T-cell (primary cell): Measurements from ENCODE around the gene GPX6. TPM values are rescaled to one million over a fixed set of nuclear protein-coding genes. Genes with fewer than 3 reads are reported as not detected.
A peak's percentile ranks its signal among the peaks of the same experiment; 100 is the strongest.
"Not testable (repeated sequence)": the region's sequence is repeated elsewhere in the genome, so short reads cannot be mapped to it uniquely, and the experiment has no call there.

ENCODE experiments used
- ATAC-seq, 4 experiments: fragments of 200-7000 bp in 3 of 4; fragments of 150-1000 bp in 1 of 4; cut with Tn5 transposase; replicated peaks in 1 of 4; 1 replicate in 3 of 4; 2 replicates in 1 of 4; pipeline ENCODE4 v1.10.0; 2021; ENCODE audit warnings: moderate library complexity in 3 of 4, mild to moderate bottlenecking in 2 of 4, moderate number of reproducible peaks in 1 of 4
- CTCF ChIA-PET, 2 donors: fragments of 300-600 bp; sonication (Branson Sonifier 250); formaldehyde crosslinking; loops; one replicate each; lab custom pipeline; 2022; ENCODE audit warnings: antibody characterized with exemption in 2 of 2; lab: Charles Lee
- POLR2A ChIA-PET, 2 donors: fragments of 300-600 bp; sonication (Branson Sonifier 250); formaldehyde crosslinking; loops; one replicate each; lab custom pipeline; 2022; ENCODE audit warnings: antibody characterized with exemption in 2 of 2; lab: Charles Lee
- DNase-seq, 35 experiments: peaks; one replicate each; pipeline versions ENCODE4 v3.0.0 to v3.0.0-alpha.2; 2013 to 2023
- H3K27ac ChIP-seq: one replicate; pipeline ENCODE4 v1.5.1; 2013; ENCODE audit warnings: low read length
- H3K27me3 ChIP-seq, 2 experiments: replicated peaks in 1 of 2; 1 replicate in 1 of 2; 2 replicates in 1 of 2; pipeline versions ENCODE4 v1.6.1 to v1.7.0; 2013; ENCODE audit warnings: low read length in 1 of 2, mixed read lengths in 1 of 2; ENCODE audit not compliant: control insufficient read depth in 2 of 2, insufficient read depth in 2 of 2; ENCODE audit errors: extremely low read depth in 1 of 2
- H3K36me3 ChIP-seq, 2 donors: 1 replicate in 1 of 2; 2 replicates in 1 of 2; pipeline versions ENCODE4 v1.6.1 to v1.7.0; 2013; ENCODE audit warnings: low read length in 1 of 2; ENCODE audit not compliant: control insufficient read depth in 2 of 2, insufficient read depth in 1 of 2; ENCODE audit errors: extremely low read depth in 1 of 2
- H3K4me1 ChIP-seq, 2 experiments: 1 replicate in 1 of 2; 2 replicates in 1 of 2; pipeline versions ENCODE4 v1.6.1 to v1.7.0; 2013; ENCODE audit warnings: low read length in 2 of 2, mixed read lengths in 1 of 2; ENCODE audit not compliant: insufficient read depth in 2 of 2, control insufficient read depth in 1 of 2; ENCODE audit errors: extremely low read depth in 1 of 2
- H3K4me3 ChIP-seq, 2 donors: 1 replicate in 1 of 2; 2 replicates in 1 of 2; pipeline versions ENCODE4 v1.5.1 to v1.7.0; 2013; ENCODE audit warnings: mild to moderate bottlenecking in 2 of 2, low read length in 1 of 2, moderate library complexity in 1 of 2; ENCODE audit not compliant: control insufficient read depth in 1 of 2; ENCODE audit errors: extremely low read depth in 1 of 2
- H3K9me3 ChIP-seq: 2 replicates; pipeline ENCODE4 v1.7.0; 2013
- H3K27ac Mint-ChIP-seq, 2 donors: one replicate each; pipeline ENCODE4 v1.8.0; 2020 to 2021; ENCODE audit warnings: mild to moderate bottlenecking in 2 of 2, mixed read lengths in 2 of 2
- H3K27me3 Mint-ChIP-seq, 2 donors: one replicate each; pipeline ENCODE4 v1.8.0; 2021 to 2022; ENCODE audit warnings: mixed read lengths in 2 of 2
- H3K36me3 Mint-ChIP-seq: one replicate; pipeline ENCODE4 v1.8.0; 2021; ENCODE audit warnings: mixed read lengths
- H3K4me1 Mint-ChIP-seq, 3 donors: one replicate each; pipeline ENCODE4 v1.8.0; 2020 to 2022; ENCODE audit warnings: mixed read lengths in 3 of 3, mild to moderate bottlenecking in 1 of 3
- H3K4me3 Mint-ChIP-seq, 3 donors: one replicate each; pipeline ENCODE4 v1.8.0; 2020 to 2022; ENCODE audit warnings: mild to moderate bottlenecking in 3 of 3, mixed read lengths in 3 of 3, moderate library complexity in 3 of 3
- H3K9me3 Mint-ChIP-seq, 3 donors: one replicate each; pipeline ENCODE4 v1.8.0; 2020 to 2022; ENCODE audit warnings: mixed read lengths in 3 of 3
- WGBS: methylation state at CpG from one replicate; pipeline ENCODE4 v1.1.5; 2013; ENCODE audit warnings: missing lambda C conversion rate; ENCODE audit not compliant: insufficient coverage; 5-methylcytosine and 5-hydroxymethylcytosine counted together
- total RNA-seq, 35 experiments: library from RNA in 6 of 35; stranded (reverse) in 6 of 35; fragments of 120-200 nt in 1 of 35; gene quantifications; one replicate each; pipeline versions ENCODE4 v1.2.1 to v1.2.4 and lab custom pipeline; 2013 to 2026

The GPX6 gene
- total RNA-seq, 5 donors from 2014 or later (not counting 1 experiment from before 2014, with no cell fraction given): not detected

DNA sequence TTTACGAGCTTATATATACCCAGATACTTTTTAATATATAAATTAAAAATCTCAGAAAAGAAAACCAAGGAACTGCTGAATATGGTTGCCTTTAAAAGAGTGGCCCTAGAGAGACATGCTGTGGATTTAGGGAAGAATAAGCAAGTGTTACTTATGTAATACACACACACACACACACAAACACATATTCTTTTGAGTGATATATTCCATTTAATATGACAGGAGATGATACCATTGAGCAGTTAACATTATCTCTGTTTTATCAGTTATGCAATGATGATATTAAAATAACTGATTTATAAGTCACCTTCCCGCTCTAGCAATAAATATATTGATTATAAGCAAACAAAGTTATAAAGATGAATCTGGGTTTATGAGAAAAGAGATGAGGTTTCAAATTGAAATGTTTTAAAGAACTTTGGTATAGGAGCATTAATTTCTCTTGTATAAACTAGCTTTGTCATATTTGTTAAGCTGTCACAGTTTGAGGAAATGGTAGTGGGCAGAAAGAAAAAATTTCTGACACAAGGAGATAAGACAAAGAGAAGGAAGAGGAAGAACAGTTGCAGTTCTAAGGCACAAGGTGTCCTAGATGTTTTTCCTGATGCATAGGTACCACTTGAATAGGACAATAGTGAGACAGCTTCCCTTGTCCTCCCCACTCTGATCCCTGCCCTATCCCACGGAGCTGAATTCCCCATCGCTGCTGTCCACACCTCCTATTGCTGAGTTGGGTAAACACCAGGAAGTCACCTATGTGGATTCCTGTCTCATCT lies 36.5 kb upstream of the GPX6 start:
- ChIA-PET CTCF (interaction anchor here in 1 of 2 donors (1.1 kb wide), 2 partner anchors 10 to 21 kb away, joined by 3 read pairs; no protein-coding TSS in a partner anchor), POLR2A (interaction anchor here in 1 of 2 donors (0.7 kb wide), 1 partner anchor 112 kb away, joined by 5 read pairs; no protein-coding TSS in a partner anchor)
- DNase-seq: no peak
- ATAC-seq: no peak
- no peak overlapping the region for H3K4me3 Mint-ChIP-seq
- H3K27me3 Mint-ChIP-seq: peaks cover 58 to 69% of the 10 kb centered on the region in 2 donors
- H3K4me1 Mint-ChIP-seq: peaks cover 0 to 6% (median 5%) of the 10 kb centered on the region in 3 donors
- H3K4me1 ChIP-seq: no peaks in the 10 kb centered on the region
- no peaks in the 10 kb centered on the region for H3K9me3 ChIP-seq
- WGBS: no CpG with 5 or more reads among the region's 4 CpGs
- H3K27me3 ChIP-seq: peaks cover 4 to 29% of the 10 kb centered on the region in 2 experiments
- H3K27ac Mint-ChIP-seq: peak overlapping the region in 1 of 2 donors; percentile 10
- H3K36me3 Mint-ChIP-seq: no peaks in the 10 kb centered on the region
- H3K9me3 Mint-ChIP-seq: no peaks in the 10 kb centered on the region
- no peak overlapping the region for H3K4me3 ChIP-seq
- H3K27ac ChIP-seq: no peak overlapping the region
- no peaks in the 10 kb centered on the region for H3K36me3 ChIP-seq

DNA sequence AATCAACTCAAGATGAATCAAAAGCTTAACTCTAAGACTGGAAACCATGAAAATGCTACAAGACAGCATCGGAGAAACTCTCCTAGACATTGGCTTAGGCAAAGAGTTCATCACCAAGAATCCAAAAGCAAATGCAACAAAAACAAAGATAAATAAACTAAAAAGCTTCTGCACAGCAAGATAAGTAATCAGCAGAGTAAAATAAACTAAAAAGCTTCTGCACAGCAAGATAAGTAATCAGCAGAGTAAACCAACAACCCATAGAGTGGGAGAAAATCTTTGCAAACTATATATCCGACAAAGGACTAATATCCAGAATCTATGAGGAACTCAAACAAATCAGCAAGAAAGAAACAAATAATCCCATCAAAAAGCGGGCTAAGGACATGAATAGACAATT lies 31.4 kb upstream of the GPX6 start:
- H3K36me3 ChIP-seq, H3K27ac ChIP-seq, POLR2A ChIA-PET, ATAC-seq, H3K9me3 ChIP-seq, H3K9me3 Mint-ChIP-seq, H3K4me3 Mint-ChIP-seq, DNase-seq, H3K4me3 ChIP-seq, CTCF ChIA-PET, H3K36me3 Mint-ChIP-seq, H3K27ac Mint-ChIP-seq: not testable (repeated sequence)
- Mint-ChIP-seq H3K27me3 (peaks cover 34 to 63% of the 10 kb centered on the region in 2 donors), H3K4me1 (peaks cover 23% of the 10 kb centered on the region in 3 donors)
- peaks cover 4 to 24% of the 10 kb centered on the region in 2 experiments for H3K27me3 ChIP-seq
- 83% methylated on average over 2 of the region's 3 CpGs for WGBS
- peaks cover 2 to 18% of the 10 kb centered on the region in 2 experiments for H3K4me1 ChIP-seq

GRCh38 chr6:28545955-28546354 lies 30.4 kb upstream of the GPX6 start:
- POLR2A ChIA-PET: no interaction called here
- Mint-ChIP-seq H3K9me3 (peaks cover 0 to 6% (median 4%) of the 10 kb centered on the region in 3 donors), H3K36me3 (no peaks in the 10 kb centered on the region), H3K27me3 (peaks cover 29 to 60% of the 10 kb centered on the region in 2 donors), H3K4me3 (no peak overlapping the region), H3K4me1 (peaks cover 23 to 25% (median 25%) of the 10 kb centered on the region in 3 donors), H3K27ac (no peak overlapping the region)
- H3K36me3 ChIP-seq: no peaks in the 10 kb centered on the region
- peaks cover 4 to 24% of the 10 kb centered on the region in 2 experiments for H3K27me3 ChIP-seq
- H3K4me3 ChIP-seq: no peak overlapping the region
- CTCF ChIA-PET: no interaction called here
- H3K27ac ChIP-seq: no peak overlapping the region
- H3K4me1 ChIP-seq: peaks cover 2 to 18% of the 10 kb centered on the region in 2 experiments
- no peak for ATAC-seq
- H3K9me3 ChIP-seq: peaks cover 2% of the 10 kb centered on the region
- DNase-seq: no peak

GRCh38 chr6:28543651-28544610 lies 28.3 kb upstream of the GPX6 start:
- no peaks in the 10 kb centered on the region for H3K36me3 Mint-ChIP-seq
- Histone ChIP-seq H3K9me3 (peaks cover 2% of the 10 kb centered on the region), H3K36me3 (no peaks in the 10 kb centered on the region), H3K27me3 (peaks cover 4 to 17% of the 10 kb centered on the region in 2 experiments), H3K4me3 (peak overlapping the region; percentile 37 to 66), H3K4me1 (peaks cover 2 to 18% of the 10 kb centered on the region in 2 experiments), H3K27ac (no peak overlapping the region)
- ChIA-PET CTCF (no interaction called here), POLR2A (no interaction called here)
- peak overlapping the region; percentile 79 to 83 (median 82) for H3K4me3 Mint-ChIP-seq
- peaks cover 23 to 26% (median 25%) of the 10 kb centered on the region in 3 donors for H3K4me1 Mint-ChIP-seq
- peak overlapping the region; percentile 82 for H3K27ac Mint-ChIP-seq
- ATAC-seq (peak in 3 of 4 experiments; percentile 61 to 74 (median 62)), DNase-seq (peak in 13 of 35 experiments; percentile 5 to 45 (median 26))
- 12% methylated on average over 22 of the region's 31 CpGs for WGBS
- peaks cover 5 to 13% (median 11%) of the 10 kb centered on the region in 3 donors for H3K9me3 Mint-ChIP-seq
- peaks cover 18 to 49% of the 10 kb centered on the region in 2 donors for H3K27me3 Mint-ChIP-seq

- CTCF ChIA-PET: interaction anchor here (0.6 to 1.2 kb wide), 4 partner anchors 9 to 611 kb away, joined by 3 to 5 read pairs (median 3); no protein-coding TSS in a partner anchor
- Mint-ChIP-seq H3K36me3 (no peaks in the 10 kb centered on the region), H3K27me3 (peaks cover 12 to 49% of the 10 kb centered on the region in 2 donors), H3K9me3 (peaks cover 5 to 13% (median 11%) of the 10 kb centered on the region in 3 donors), H3K4me3 (peak overlapping the region; percentile 82 to 83 (median 82)), H3K27ac (peak overlapping the region; percentile 39 to 79), H3K4me1 (peaks cover 29 to 32% (median 31%) of the 10 kb centered on the region in 3 donors)
- 3% methylated on average over 18 of the region's 30 CpGs for WGBS
- Histone ChIP-seq H3K9me3 (peaks cover 2% of the 10 kb centered on the region), H3K27me3 (peaks cover 6 to 20% of the 10 kb centered on the region in 2 experiments), H3K4me3 (peak overlapping the region; percentile 44 to 48), H3K4me1 (peaks cover 2 to 18% of the 10 kb centered on the region in 2 experiments), H3K27ac (no peak overlapping the region), H3K36me3 (no peaks in the 10 kb centered on the region)
- POLR2A ChIA-PET: interaction anchor here in 1 of 2 donors (0.5 to 0.6 kb wide), 2 partner anchors 36 to 94 kb away, joined by 5 to 6 read pairs; no protein-coding TSS in a partner anchor
- DNase-seq: peak in 28 of 35 experiments; percentile 10 to 68 (median 36)
- peak; percentile 57 to 71 (median 70) for ATAC-seq
These were observed 27.1 kb upstream of the GPX6 start for GRCh38 chr6:28542440-28543296.
